Psoas muscle (tissue), 8 donors: Measurements from ENCODE around the gene FRS2. TPM values are rescaled to one million over a fixed set of nuclear protein-coding genes. Genes with fewer than 3 reads are reported as not detected.

Source experiments
- ATAC-seq, 4 donors: fragments of 200-7000 bp; cut with Tn5 transposase; one replicate each; pipeline ENCODE4 v1.9.1; 2020; ENCODE audit warnings: moderate library complexity in 3 of 4, mild to moderate bottlenecking in 2 of 4
- DNase-seq, 2 donors: peaks; one replicate each; pipeline ENCODE4 v3.0.0-alpha.2; 2020
- H3K27ac ChIP-seq: fragments of 200-600 bp; one replicate; pipeline ENCODE4 v1.8.0; 2022
- H3K27me3 ChIP-seq, 3 donors: fragments of 200-600 bp in 1 of 3; one replicate each; pipeline versions ENCODE4 v1.6.1 to v1.8.0; 2013 to 2022; ENCODE audit warnings: low read length in 2 of 3, mild to moderate bottlenecking in 2 of 3, moderate library complexity in 1 of 3; ENCODE audit not compliant: insufficient read depth in 3 of 3
- H3K36me3 ChIP-seq, 2 donors: fragments of 200-600 bp in 1 of 2; one replicate each; pipeline versions ENCODE4 v1.6.1 to v1.8.0; 2013 to 2022; ENCODE audit warnings: low read depth in 1 of 2, mild to moderate bottlenecking in 1 of 2, moderate library complexity in 1 of 2; ENCODE audit not compliant: insufficient read depth in 1 of 2
- H3K4me1 ChIP-seq: fragments of 200-600 bp; one replicate; pipeline ENCODE4 v1.8.0; 2022
- H3K4me3 ChIP-seq: fragments of 200-600 bp; one replicate; pipeline ENCODE4 v1.8.0; 2022; ENCODE audit warnings: mild to moderate bottlenecking
- H3K9me3 ChIP-seq: fragments of 200-600 bp; one replicate; pipeline ENCODE4 v1.8.0; 2022
- WGBS, 3 donors: extraction: QIAGEN DNeasy Blood & Tissue Kit; methylation state at CpG; one replicate each; pipeline versions ENCODE4 v1.1.6 to v1.1.7; 2013; 5-methylcytosine and 5-hydroxymethylcytosine counted together
- intact Hi-C, 2 donors: fragments of 100-400 bp; cut with DNase I; formaldehyde crosslinking; loops; one replicate each; pipeline versions ENCODE4 v1.11.0 to v1.14.2; 2022
- polyA plus RNA-seq, 3 donors: library from polyadenylated mRNA; stranded (reverse); fragments of 200-250 nt; gene quantifications; one replicate each; pipeline ENCODE4 v1.2.3, GENCODE V29; 2013
- total RNA-seq, 4 donors: library from RNA; stranded (reverse); fragmentation: NEBNext Ultra II Directional in 2 of 4; extraction: Animal tissue kit (Norgen Biotek cat#: 25700) in 2 of 4; gene quantifications; one replicate each; pipeline versions ENCODE4 v1.2.1 to v1.2.4, GENCODE V29; 2021 to 2023
- TF ChIP-seq, protein P1 (sequence below): fragments of 200-600 bp; IDR thresholded peaks from one replicate; pipeline ENCODE4 v1.8.0; 2022; ENCODE audit warnings: antibody characterized with exemption
- donor health status: healthy with polysubstance abuse.
- donor health status: DM: no; HTN: no; CAD: no; lungs with moderate emphysema.
- donor health status: Bipolar disorder and iron deficiency.
- donor health status: healthy.
- donor health status: DM: yes; HTN: yes; CAD: no.
- donor health status: DM: no; HTN: no; CAD: no.
- donor health status: DM: no; HTN: no; CAD: no.
- donor health status: DM: yes; HTN: yes; CAD: no.

The FRS2 gene
- total and polyA plus RNA-seq, 7 donors: 3.6 to 18.9 (median 13.1) TPM

DNA sequence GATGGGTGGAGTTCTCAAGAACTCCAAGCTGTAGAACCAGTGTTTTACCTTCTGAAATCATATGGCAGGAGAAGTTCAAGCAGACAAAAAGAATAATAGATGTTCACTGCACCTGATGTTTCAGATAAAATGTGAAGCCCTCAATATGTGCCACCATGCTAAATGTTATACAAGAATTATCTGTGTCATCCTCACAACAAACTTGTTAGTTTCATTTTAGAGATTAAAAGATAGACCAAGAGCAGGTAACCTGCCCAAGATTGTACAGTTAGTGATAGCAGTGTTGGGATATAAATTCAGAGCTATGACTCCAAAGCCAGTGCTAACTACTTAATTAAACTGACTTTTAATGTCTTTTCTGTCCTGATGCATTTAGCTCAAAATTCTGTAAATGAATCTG, 44.7 kb downstream of the FRS2 start:
- TF ChIP-seq, protein P1, sequence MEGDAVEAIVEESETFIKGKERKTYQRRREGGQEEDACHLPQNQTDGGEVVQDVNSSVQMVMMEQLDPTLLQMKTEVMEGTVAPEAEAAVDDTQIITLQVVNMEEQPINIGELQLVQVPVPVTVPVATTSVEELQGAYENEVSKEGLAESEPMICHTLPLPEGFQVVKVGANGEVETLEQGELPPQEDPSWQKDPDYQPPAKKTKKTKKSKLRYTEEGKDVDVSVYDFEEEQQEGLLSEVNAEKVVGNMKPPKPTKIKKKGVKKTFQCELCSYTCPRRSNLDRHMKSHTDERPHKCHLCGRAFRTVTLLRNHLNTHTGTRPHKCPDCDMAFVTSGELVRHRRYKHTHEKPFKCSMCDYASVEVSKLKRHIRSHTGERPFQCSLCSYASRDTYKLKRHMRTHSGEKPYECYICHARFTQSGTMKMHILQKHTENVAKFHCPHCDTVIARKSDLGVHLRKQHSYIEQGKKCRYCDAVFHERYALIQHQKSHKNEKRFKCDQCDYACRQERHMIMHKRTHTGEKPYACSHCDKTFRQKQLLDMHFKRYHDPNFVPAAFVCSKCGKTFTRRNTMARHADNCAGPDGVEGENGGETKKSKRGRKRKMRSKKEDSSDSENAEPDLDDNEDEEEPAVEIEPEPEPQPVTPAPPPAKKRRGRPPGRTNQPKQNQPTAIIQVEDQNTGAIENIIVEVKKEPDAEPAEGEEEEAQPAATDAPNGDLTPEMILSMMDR: no peak
- Histone ChIP-seq H3K9me3 (no peaks in the 10 kb centered on the region), H3K27ac (no peak overlapping the region), H3K4me3 (no peak overlapping the region), H3K36me3 (no peaks in the 10 kb centered on the region), H3K27me3 (no peaks in the 10 kb centered on the region), H3K4me1 (peaks cover 56% of the 10 kb centered on the region)
- ATAC-seq (no peak), DNase-seq (no peak)
- intact Hi-C loops: loop anchor here in 1 of 2 donors (5.0 kb wide), 1 partner anchor 42 kb away; no protein-coding TSS in a partner anchor

DNA sequence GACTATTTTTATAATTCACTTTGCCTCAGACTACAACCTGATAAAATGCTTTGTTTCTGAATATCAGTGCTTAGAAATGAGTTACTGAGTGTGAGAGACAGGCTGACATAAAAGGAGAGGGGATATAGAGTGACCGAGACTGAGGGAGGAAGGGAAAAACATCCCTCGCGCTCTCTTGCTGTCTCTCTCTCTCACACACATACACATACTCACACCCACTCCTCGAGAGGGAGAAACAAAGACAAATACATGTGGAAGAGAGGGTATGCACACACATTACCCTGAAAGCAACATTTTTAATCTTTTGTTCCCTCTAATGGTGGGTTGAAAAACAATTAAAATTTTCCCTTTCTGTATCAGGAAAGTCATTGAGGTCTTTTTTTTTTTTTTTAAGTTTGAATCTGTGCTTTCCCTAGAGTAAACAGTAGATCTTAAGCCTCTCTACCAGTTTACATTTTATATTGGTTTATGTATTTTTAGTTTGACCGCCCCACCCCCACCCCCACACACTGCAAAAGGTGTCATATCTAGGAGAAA, 45.3 kb downstream of the FRS2 start:
- no peak overlapping the region for H3K4me3 ChIP-seq
- WGBS, 3 donors: 49 to 61% (median 51%) methylated on average over 5 of the region's 5 CpGs
- H3K9me3 ChIP-seq: no peaks in the 10 kb centered on the region
- H3K36me3 ChIP-seq: no peaks in the 10 kb centered on the region
- TF ChIP-seq, protein P1: no peak
- intact Hi-C loops: no loop called here
- no peak for ATAC-seq
- H3K4me1 ChIP-seq: peaks cover 49% of the 10 kb centered on the region
- no peaks in the 10 kb centered on the region for H3K27me3 ChIP-seq
- no peak overlapping the region for H3K27ac ChIP-seq
- no peak for DNase-seq

DNA sequence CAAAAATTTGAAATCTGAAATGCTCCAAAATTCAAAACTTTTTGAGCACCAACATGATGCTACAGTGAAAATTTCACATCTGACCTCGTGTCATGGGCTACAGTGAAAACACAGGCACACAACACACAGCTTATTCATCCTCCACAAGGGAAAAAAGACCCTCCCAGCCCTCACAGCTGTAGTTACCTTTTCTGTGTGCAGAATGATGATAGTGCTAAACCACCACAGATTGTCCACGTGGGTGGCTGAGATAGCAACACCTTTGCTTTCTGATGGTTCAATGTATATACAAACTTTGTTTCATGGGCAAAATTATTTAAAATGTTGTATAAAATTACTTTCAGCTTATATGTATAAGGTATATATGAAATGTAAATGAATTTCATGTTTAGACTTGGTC, 46.8 kb downstream of the FRS2 start:
- Histone ChIP-seq H3K27ac (no peak overlapping the region), H3K9me3 (no peaks in the 10 kb centered on the region), H3K4me3 (no peak overlapping the region), H3K4me1 (peaks cover 40% of the 10 kb centered on the region), H3K27me3 (no peaks in the 10 kb centered on the region), H3K36me3 (no peaks in the 10 kb centered on the region)
- intact Hi-C loops: no loop called here
- no peak for ATAC-seq
- DNase-seq: no peak
- 84 to 87% (median 84%) methylated on average over 2 of the region's 2 CpGs for WGBS, 3 donors
- TF ChIP-seq, protein P1: no peak

DNA sequence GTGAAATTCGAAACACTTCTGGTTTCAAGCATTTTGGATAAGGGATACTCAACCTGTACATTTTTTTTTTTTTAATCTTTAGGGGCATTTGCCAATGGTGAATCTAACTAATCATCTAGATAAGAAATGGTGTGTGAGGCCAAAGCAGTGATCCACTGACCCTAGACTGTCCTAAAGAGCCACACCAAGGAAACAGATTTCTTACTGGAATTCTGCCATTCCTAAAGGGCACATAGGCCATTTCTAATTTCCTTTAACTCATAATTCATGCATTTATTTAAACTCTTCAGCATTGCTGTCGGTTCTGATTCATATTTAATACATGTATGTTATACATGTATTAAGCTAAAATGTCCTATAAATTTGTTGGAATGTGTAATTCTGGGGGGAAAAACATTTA, 47.2 kb downstream of the FRS2 start:
- H3K4me3 ChIP-seq: no peak overlapping the region
- intact Hi-C loops: no loop called here
- ATAC-seq (no peak), DNase-seq (no peak)
- no peaks in the 10 kb centered on the region for H3K27me3 ChIP-seq
- WGBS, 3 donors: 85 to 90% (median 86%) methylated on average over 2 of the region's 2 CpGs
- H3K36me3 ChIP-seq: no peaks in the 10 kb centered on the region
- H3K27ac ChIP-seq: no peak overlapping the region
- peaks cover 35% of the 10 kb centered on the region for H3K4me1 ChIP-seq
- TF ChIP-seq, protein P1: no peak
- no peaks in the 10 kb centered on the region for H3K9me3 ChIP-seq

DNA sequence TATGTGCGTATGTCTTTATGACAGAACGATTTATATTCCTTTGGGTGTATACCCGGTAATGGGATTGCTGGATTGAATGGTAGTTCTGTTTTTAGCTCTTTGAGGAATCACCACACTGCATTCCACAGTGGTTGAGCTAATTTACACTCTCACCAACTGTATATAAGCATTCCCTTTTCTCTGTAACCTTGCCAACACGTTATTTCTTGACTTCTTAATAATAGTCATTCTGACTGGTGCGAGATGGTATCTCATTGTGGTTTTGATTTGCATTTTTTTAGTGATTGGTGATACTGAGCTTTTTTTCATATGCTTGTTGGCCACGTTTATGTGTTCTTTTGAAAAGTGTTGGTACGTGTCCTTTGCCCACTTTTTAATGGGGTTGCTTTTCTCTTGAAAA, 49.7 kb downstream of the FRS2 start:
- Histone ChIP-seq H3K4me3 (no peak overlapping the region), H3K27me3 (no peaks in the 10 kb centered on the region), H3K36me3 (no peaks in the 10 kb centered on the region), H3K27ac (no peak overlapping the region), H3K4me1 (peaks cover 11% of the 10 kb centered on the region), H3K9me3 (no peaks in the 10 kb centered on the region)
- no peak for ATAC-seq
- WGBS, 3 donors: 71 to 86% (median 76%) methylated on average over 7 of the region's 7 CpGs
- intact Hi-C loops: loop anchor here in 1 of 2 donors (10.0 kb wide), 1 partner anchor 45 kb away; the partner anchor contains the start of gene FRS2
- no peak for DNase-seq
- TF ChIP-seq, protein P1: no peak
